ENCODE data around the gene FRS2.

GRCh38 chr12:69619050-69619449 is 148.9 kb downstream of the FRS2 start:
- TF ChIP-seq CTCF (conservative IDR thresholded peaks at IDR 0.05): no peak
- TF ChIP-seq EZH2 (IDR thresholded peaks at IDR 0.05; ENCODE audit: low read depth): no peak

Data from PC-9 (cell line).